Skeletal muscle satellite cell (primary cell): ENCODE data around the gene ANKRD12.

ENCODE experiments used
- H3K27me3 ChIP-seq: 2 replicates; pipeline ENCODE4 v1.7.0; 2013; ENCODE audit warnings: low read length; ENCODE audit not compliant: control insufficient read depth, insufficient read depth
- H3K36me3 ChIP-seq: 2 replicates; pipeline ENCODE4 v1.7.0; 2013; ENCODE audit warnings: mild to moderate bottlenecking, control low read depth, low read length; ENCODE audit not compliant: insufficient read depth
- H3K4me1 ChIP-seq: 2 replicates; pipeline ENCODE4 v1.7.0; 2013; ENCODE audit warnings: low read length; ENCODE audit not compliant: control insufficient read depth, insufficient read depth
- H3K4me2 ChIP-seq: 2 replicates; pipeline ENCODE4 v1.7.0; 2013; ENCODE audit warnings: mild to moderate bottlenecking, low read length
- H3K4me3 ChIP-seq: 2 replicates; pipeline ENCODE4 v1.7.0; 2013; ENCODE audit warnings: low read length
- H3K9ac ChIP-seq: 2 replicates; pipeline ENCODE4 v1.7.0; 2013; ENCODE audit warnings: mild to moderate bottlenecking, low read depth, low read length, moderate library complexity
- H3K9me3 ChIP-seq: replicated peaks from 2 replicates; pipeline ENCODE4 v1.7.0; 2013; ENCODE audit warnings: mild to moderate bottlenecking, control low read depth, low read length

The ANKRD12 gene

DNA sequence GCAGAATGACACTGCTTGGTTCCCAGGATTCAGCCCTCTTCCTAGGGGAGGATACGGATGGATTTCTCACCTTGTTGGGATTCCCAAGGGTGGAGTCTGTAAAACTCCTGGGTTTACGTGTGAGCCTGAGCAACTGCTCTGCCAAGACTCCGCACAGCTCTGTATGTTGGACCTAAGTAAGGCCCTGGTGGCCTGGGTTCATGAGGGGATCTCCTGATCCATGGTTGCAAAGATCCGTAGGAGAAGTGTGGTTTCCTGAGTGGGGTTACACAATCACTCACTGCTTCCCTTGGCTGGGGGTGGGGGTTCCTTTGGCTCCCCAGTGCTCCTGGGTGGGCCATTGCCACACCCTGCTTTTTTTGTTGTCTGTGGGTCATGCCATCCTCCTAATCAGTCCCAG, 37.7 kb downstream of the ANKRD12 start:
- Histone ChIP-seq H3K4me1 (peaks cover 7% of the 10 kb centered on the region), H3K9ac (no peak overlapping the region), H3K4me3 (no peak overlapping the region), H3K36me3 (peaks cover 3% of the 10 kb centered on the region), H3K4me2 (no peak overlapping the region), H3K9me3 (no peaks in the 10 kb centered on the region), H3K27me3 (no peaks in the 10 kb centered on the region)

DNA sequence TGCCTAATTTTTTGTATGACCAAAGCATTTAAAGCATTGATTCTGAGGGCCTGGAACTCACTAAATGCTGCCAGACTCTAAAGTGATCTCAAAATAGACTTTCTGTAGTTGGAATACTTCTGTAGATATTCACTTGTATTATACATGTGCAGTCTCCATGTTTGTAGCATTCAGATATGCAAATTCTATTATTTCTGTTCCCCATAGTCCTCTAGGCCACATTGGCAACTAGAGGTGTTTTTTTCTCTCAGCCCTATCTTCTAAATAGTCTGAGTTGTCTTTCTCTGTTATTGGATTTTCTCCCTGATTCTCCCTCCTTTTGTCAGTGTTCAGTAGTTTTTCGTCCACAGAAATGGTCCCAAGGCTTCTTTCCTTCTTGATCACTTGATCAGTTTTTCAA, 38.5 kb downstream of the ANKRD12 start:
- H3K36me3 ChIP-seq = peaks cover 3% of the 10 kb centered on the region
- no peak overlapping the region for H3K9ac ChIP-seq
- no peaks in the 10 kb centered on the region for H3K27me3 ChIP-seq
- no peaks in the 10 kb centered on the region for H3K9me3 ChIP-seq
- H3K4me1 ChIP-seq = peaks cover 7% of the 10 kb centered on the region
- no peak overlapping the region for H3K4me2 ChIP-seq
- H3K4me3 ChIP-seq = no peak overlapping the region

DNA sequence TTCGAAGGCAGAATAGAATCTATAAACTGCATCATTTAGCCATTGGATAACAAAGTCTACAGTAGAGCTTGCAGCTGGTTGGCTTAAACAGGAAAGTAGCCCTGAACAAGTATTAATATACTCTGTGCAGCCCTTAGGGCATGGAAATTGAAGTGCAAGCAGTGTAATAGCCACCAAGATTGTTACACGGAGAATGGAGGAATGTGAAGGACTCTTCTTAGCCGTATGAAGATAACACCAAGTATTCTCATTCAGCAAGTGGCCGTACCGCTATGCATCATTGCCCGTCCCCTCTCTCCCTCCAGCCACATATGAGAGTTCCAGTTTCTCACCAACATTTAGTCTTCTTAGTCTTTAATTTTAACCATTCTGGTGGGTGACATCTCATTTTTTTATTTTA, 40.5 kb downstream of the ANKRD12 start:
- peaks cover 7% of the 10 kb centered on the region for H3K4me1 ChIP-seq
- H3K4me3 ChIP-seq = no peak overlapping the region

DNA sequence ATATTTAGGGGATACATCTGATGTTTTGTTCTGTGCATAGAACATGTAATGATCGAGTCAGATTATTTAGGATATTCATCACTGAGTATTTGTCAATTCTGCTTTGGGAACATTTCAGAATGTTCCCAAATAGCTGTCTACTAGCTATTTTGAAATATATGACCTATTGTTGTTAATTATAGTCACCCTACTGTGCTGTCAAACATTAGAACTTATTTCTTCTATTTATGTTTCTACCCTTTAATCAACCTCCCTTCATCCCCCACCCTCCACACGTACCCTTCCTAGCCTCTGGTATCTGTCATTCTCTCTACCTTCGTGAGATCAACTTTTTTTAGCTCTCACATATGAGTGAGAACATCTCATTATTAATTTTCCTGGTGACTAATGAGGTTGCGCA, 40.9 kb downstream of the ANKRD12 start:
- Histone ChIP-seq H3K4me3 (no peak overlapping the region), H3K4me2 (no peak overlapping the region), H3K9me3 (no peaks in the 10 kb centered on the region), H3K36me3 (peaks cover 4% of the 10 kb centered on the region), H3K4me1 (peaks cover 7% of the 10 kb centered on the region), H3K9ac (no peak overlapping the region), H3K27me3 (no peaks in the 10 kb centered on the region)

More for the DNA sequence above, 40.5 kb downstream of the ANKRD12 start:
- peaks cover 3% of the 10 kb centered on the region for H3K36me3 ChIP-seq
- no peaks in the 10 kb centered on the region for H3K27me3 ChIP-seq
- no peak overlapping the region for H3K9ac ChIP-seq
- H3K4me2 ChIP-seq = no peak overlapping the region
- H3K9me3 ChIP-seq = no peaks in the 10 kb centered on the region

DNA sequence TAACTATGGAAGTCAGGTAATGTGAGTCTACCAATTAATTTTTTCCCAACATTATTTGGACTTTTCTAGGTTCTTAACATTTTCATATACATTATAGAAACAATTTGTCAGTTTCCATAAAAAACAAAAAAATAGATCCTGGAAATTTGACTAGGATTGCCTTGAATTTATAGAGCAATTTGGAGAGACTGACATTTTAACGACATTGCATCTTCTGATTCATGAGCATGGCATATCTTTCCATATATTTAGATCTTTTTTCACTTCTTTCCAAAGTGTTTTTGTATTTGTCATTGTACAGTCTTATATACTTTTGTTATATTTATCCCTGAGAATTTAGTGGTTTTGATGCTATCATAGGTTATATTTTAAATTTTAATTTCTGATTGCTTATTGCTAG, 42.0 kb downstream of the ANKRD12 start:
- H3K9me3 ChIP-seq = no peaks in the 10 kb centered on the region
- no peak overlapping the region for H3K9ac ChIP-seq
- no peaks in the 10 kb centered on the region for H3K27me3 ChIP-seq
- no peak overlapping the region for H3K4me2 ChIP-seq
- H3K36me3 ChIP-seq = peaks cover 15% of the 10 kb centered on the region
- peaks cover 7% of the 10 kb centered on the region for H3K4me1 ChIP-seq
- H3K4me3 ChIP-seq = no peak overlapping the region

DNA sequence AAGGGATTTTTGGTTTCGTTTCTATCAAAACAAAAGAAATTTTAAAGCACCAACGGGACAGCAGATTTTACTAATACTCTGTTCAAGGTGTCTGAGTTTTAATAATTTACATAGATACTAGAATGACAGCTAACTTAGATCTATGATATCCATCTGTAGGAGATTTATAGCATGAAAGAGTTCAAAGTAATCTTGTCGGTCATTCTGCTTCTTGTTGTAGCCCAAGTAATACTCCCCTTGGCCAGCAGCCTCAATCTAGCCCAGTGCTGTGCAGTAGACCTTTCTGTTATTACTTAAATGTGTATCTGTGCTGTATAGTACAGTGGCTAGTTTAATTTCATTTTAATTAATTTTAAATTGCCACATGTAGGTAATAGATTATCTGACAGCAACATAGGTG, 44.7 kb downstream of the ANKRD12 start:
- H3K36me3 ChIP-seq = peaks cover 22% of the 10 kb centered on the region
- H3K9ac ChIP-seq = no peak overlapping the region
- no peaks in the 10 kb centered on the region for H3K27me3 ChIP-seq
- H3K9me3 ChIP-seq = no peaks in the 10 kb centered on the region
- no peak overlapping the region for H3K4me3 ChIP-seq
- H3K4me2 ChIP-seq = no peak overlapping the region
- H3K4me1 ChIP-seq = no peaks in the 10 kb centered on the region

DNA sequence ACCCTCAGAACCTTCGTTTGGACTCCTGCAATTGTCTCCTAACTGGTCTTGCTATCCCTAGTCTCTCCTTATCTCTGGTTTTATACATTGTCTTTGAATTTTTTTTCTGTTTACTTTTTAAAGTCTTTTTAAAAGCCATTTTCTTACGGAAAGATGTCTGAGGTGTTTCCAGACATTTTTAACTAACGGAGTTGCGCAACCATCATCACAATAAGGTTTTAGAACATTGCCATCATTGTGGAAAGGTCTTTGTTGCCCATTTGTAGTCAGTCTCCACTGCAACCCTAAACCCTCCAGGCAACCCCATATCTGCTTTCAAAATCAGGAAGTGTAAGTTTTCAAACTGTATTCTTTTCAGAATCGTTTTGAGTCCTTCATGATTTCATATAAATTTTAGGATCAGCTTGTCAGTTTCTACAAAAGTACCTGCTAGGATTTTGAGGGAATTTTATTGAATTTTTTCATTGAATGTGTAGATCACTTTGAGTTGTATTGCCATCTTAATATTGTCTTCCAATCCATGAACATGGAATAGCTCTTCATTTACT, 46.3 kb downstream of the ANKRD12 start:
- no peaks in the 10 kb centered on the region for H3K27me3 ChIP-seq
- no peak overlapping the region for H3K4me3 ChIP-seq
- no peak overlapping the region for H3K4me2 ChIP-seq
- no peaks in the 10 kb centered on the region for H3K4me1 ChIP-seq
- H3K9me3 ChIP-seq = no peaks in the 10 kb centered on the region
- peaks cover 27% of the 10 kb centered on the region for H3K36me3 ChIP-seq
- no peak overlapping the region for H3K9ac ChIP-seq

DNA sequence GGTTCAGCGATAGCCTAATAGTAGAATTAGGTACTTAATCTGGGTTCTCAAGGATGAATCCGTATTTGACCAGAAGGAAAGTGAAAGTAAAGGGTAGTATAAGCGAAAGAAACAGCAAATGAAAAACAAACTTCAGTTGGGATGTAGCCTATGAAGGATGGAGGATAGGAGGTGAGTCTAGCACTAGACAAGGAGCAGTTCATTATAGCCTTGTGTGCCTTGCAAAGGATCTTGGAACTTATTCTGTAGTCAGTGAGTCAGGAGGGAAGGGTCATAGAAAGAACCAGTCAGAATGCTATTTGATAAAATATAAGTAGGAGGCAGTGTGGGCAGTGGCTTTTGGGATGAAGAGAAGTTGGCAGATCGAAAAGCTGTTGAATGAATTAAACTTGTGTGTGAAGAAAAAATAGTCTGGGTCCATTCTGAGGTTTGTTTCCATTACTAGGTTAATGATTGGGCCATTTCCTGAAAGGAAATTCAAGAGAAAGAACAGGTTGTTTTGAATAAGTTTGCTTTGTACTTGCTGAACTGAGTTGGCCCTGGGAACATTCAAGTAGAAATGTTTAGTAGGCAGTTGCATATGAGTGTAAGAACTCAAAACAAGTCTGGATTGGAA, 48.5 kb downstream of the ANKRD12 start:
- H3K4me3 ChIP-seq = no peak overlapping the region
- peaks cover 44% of the 10 kb centered on the region for H3K36me3 ChIP-seq
- H3K27me3 ChIP-seq = no peaks in the 10 kb centered on the region
- H3K9ac ChIP-seq = no peak overlapping the region
- H3K4me2 ChIP-seq = no peak overlapping the region
- no peaks in the 10 kb centered on the region for H3K4me1 ChIP-seq
- no peaks in the 10 kb centered on the region for H3K9me3 ChIP-seq

DNA sequence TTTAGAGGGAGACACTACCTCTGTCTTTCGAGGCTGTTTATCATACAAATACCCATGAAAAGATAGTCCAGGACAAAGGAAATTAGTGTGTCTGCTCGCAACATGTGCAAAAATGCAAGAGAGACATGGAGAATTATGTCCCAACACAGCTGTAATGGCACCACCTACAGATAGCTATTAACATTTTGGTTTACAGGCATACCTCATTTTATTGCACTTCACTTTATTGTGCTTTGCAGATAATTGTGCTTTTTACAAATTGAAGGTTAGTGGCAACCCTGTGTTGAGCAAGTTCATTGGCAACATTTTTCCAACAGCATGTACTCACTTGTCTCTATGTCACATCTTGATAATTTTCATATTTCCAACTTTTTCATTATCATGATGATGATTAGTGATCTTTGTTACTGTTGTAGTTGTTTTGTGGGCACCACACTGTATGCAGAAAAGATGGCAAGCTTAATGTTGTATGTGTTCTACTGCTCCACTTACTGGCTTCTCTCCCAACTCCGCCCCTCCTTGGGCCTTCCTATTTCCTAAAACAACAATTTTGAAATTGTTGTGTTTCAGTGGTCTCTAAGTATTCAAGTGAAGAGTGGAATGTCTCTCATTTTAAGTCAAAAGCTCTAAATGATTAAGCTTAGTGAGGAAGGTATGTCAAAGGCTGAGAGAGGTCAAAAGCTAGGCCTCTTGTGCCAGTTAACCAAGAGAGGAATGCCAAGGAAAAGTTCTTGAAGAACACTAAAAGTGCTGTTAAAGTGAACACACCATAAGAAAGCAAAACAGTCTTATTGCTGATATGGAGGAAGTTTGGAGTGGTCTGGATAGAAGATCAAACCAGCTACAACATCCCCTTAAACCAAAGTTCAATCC, 52.0 kb downstream of the ANKRD12 start:
- Histone ChIP-seq H3K9ac (no peak overlapping the region), H3K4me1 (no peaks in the 10 kb centered on the region), H3K36me3 (peaks cover 33% of the 10 kb centered on the region), H3K4me2 (no peak overlapping the region), H3K9me3 (no peaks in the 10 kb centered on the region), H3K27me3 (no peaks in the 10 kb centered on the region), H3K4me3 (no peak overlapping the region)

DNA sequence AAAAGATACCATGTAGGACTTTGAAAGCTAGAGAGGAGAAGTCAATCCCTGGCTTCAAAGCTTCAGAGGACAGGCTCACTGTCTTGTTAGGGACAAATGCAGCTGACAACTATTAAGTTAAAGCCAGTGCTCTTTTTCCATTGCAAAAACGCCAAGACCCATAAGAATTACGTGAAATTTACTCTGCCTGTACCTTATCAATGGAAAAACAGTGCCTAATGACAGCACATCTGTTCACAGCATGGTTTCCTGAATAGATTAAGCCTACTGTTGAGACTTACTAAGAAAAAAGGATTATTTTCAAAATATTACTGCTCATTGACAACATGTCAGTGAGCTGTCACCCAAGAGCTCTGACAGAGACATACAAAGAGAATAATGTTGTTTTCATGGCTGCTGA, 52.9 kb downstream of the ANKRD12 start:
- no peak overlapping the region for H3K4me2 ChIP-seq
- peaks cover 29% of the 10 kb centered on the region for H3K36me3 ChIP-seq
- no peaks in the 10 kb centered on the region for H3K27me3 ChIP-seq
- no peak overlapping the region for H3K4me3 ChIP-seq
- no peaks in the 10 kb centered on the region for H3K4me1 ChIP-seq
- no peak overlapping the region for H3K9ac ChIP-seq
- H3K9me3 ChIP-seq = no peaks in the 10 kb centered on the region

DNA sequence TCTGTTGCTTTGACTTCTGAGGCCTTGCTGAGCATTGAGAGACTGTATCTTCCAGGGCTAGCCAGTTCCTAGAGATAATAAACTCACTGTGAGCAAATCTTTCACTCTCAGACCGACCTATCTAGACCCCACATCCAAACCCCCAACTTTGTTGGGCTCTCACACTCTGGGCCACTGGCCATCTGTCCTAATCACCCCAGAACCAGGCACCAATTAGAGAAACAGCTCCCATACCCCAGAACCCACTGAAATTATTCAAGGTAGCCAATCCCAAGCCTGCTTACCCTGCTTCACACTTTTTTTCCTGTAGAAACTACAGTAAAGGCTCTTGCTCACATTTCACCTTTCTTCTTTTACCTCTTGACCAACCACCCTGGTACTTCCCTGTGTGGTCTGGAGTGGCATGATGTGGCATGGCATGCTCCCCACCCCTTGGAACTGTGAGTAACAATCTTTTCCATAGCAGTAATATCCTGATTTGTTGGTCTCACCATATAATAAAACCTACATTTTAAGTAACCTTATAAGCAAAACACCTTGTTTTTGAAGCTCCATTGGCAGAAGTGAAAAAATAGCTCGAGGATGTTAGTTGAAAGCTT, 55.2 kb downstream of the ANKRD12 start:
- Histone ChIP-seq H3K4me2 (no peak overlapping the region), H3K36me3 (peaks cover 34% of the 10 kb centered on the region), H3K27me3 (no peaks in the 10 kb centered on the region), H3K4me1 (no peaks in the 10 kb centered on the region), H3K4me3 (no peak overlapping the region), H3K9ac (no peak overlapping the region), H3K9me3 (no peaks in the 10 kb centered on the region)
